Erythroblast (primary cell): Measurements from ENCODE around the gene SVOPL.

Source experiments
- GATA1 ChIP-seq: IDR thresholded peaks from 2 replicates; pipeline ENCODE4 v1.6.1; 2011; ENCODE audit warnings: low read depth, mild to moderate bottlenecking, control low read depth, low read length, moderate library complexity
- POLR2A ChIP-seq: IDR thresholded peaks from 2 replicates; pipeline ENCODE4 v1.6.1; 2011; ENCODE audit warnings: mild to moderate bottlenecking, low read length

- TF ChIP-seq POLR2A (no peak), GATA1 (no peak)
Observed at GRCh38 chr7:138738551-138739335, 37.6 kb upstream of the SVOPL start.
